Left cardiac atrium (tissue), 4 donors: ENCODE results near the gene CRIM1. TPM values are rescaled to one million over a fixed set of nuclear protein-coding genes. Genes with fewer than 3 reads are reported as not detected.
"Not testable (repeated sequence)": the region's sequence is repeated elsewhere in the genome, so short reads cannot be mapped to it uniquely, and the experiment has no call there.

Source experiments
- ATAC-seq, 2 donors: fragments of 200-7000 bp; cut with Tn5 transposase; one replicate each; pipeline ENCODE4 v1.9.1; 2020; ENCODE audit warnings: mild to moderate bottlenecking in 2 of 2, moderate library complexity in 2 of 2
- DNase-seq: peaks from one replicate; pipeline ENCODE4 v3.0.0-alpha.2; 2020
- intact Hi-C, 2 donors: fragments of 100-400 bp; cut with DNase I; formaldehyde crosslinking; loops; one replicate each; pipeline versions ENCODE4 v1.14.1 to v1.15.1; 2022 to 2023
- total RNA-seq, 2 donors: library from RNA; stranded (reverse); fragmentation: NEBNext Ultra II Directional; extraction: Animal tissue kit (Norgen Biotek cat#: 25700); gene quantifications; one replicate each; pipeline ENCODE4 v1.2.1, GENCODE V29; 2021
- donor health status: DM: no; HTN: yes; CAD: no.
- donor health status: DM: no; HTN: yes; CAD: no; lungs with severe emphysema.
- donor health status: DM: yes; HTN: yes; CAD: no.
- donor health status: Dilated cardiomyopathy.

The CRIM1 gene
- total RNA-seq, 2 donors from 2014 or later: 29.6 to 101 TPM

DNA sequence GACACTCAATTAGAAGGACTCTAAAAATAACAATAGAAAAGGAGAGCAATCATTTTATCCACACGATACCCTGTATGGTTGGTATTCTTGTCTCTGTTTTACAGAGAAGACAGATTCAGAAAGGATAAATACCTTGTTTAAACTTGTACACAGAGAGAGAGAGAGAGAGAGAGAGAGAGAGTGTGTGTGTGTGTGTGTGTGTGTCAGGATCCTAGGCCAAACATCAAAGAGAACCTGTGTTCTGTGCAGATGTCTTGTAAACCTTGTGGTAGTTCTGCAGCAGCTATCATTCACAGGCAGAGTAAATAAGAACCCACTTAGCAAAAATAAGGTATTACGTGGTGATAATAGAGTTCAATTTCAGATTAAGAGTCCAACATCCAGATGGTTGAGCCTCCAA lies 4.3 kb upstream of the CRIM1 start:
- no peak for DNase-seq
- intact Hi-C loops: loop anchor here (5.0 to 10.0 kb wide), 2 partner anchors 104 to 431 kb away; no protein-coding TSS in a partner anchor
- no peak for ATAC-seq

GRCh38 chr2:36351736-36352349 lies 3.7 kb upstream of the CRIM1 start:
- ATAC-seq (no peak), DNase-seq (no peak)
- intact Hi-C loops: loop anchor here (5.0 to 10.0 kb wide), 2 partner anchors 103 to 430 kb away; no protein-coding TSS in a partner anchor

- ATAC-seq: no peak
Measured at GRCh38 chr2:36352701-36353100, 2.9 kb upstream of the CRIM1 start.

DNA sequence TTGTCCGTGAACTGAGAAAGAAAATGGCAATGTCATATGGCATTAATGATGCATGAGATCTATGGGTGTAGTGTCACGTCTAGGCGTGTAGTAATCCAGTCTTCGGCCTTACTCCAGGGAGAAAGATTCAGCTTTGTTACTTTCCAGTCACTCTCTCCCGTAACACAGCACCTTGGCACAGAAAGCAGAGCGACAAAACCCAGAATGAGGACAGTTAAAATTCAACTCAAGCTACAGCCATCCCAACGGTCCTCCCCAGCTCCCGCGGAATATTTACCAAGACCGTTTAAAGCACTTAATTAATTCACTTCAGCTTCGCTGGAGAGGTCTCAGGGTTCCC lies 797 bp upstream of the CRIM1 start:
- ATAC-seq (no peak), DNase-seq (no peak)
- intact Hi-C loops: loop anchor here (5.0 to 10.0 kb wide), 4 partner anchors 100 to 428 kb away; no protein-coding TSS in a partner anchor

More at GRCh38 chr2:36352701-36353100, 2.9 kb upstream of the CRIM1 start:
- intact Hi-C loops: loop anchor here (5.0 to 10.0 kb wide), 2 partner anchors 102 to 430 kb away; no protein-coding TSS in a partner anchor
- DNase-seq: no peak

DNA sequence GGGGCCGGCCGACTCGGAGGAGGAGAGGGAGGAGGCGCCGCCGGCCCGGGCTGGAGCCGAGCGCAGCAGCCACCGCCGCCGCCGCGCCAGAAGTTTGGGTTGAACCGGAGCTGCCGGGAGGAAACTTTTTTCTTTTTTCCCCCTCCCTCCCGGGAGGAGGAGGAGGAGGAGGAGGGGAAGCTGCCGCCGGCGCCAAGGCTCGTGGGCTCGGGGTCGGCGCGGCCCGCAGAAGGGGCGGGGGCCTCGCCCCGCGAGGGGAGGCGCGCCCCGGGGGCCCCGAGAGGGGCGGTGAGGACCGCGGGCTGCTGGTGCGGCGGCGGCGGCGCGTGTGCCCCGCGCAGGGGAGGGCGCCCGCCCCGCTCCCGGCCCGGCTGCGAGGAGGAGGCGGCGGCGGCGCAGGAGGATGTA lies 316 bp downstream of the CRIM1 start:
- intact Hi-C loops: loop anchor here (2.0 to 10.0 kb wide), 4 partner anchors 99 to 151 kb away; no protein-coding TSS in a partner anchor
- DNase-seq: no peak
- peak; percentile 7 to 36 for ATAC-seq

DNA sequence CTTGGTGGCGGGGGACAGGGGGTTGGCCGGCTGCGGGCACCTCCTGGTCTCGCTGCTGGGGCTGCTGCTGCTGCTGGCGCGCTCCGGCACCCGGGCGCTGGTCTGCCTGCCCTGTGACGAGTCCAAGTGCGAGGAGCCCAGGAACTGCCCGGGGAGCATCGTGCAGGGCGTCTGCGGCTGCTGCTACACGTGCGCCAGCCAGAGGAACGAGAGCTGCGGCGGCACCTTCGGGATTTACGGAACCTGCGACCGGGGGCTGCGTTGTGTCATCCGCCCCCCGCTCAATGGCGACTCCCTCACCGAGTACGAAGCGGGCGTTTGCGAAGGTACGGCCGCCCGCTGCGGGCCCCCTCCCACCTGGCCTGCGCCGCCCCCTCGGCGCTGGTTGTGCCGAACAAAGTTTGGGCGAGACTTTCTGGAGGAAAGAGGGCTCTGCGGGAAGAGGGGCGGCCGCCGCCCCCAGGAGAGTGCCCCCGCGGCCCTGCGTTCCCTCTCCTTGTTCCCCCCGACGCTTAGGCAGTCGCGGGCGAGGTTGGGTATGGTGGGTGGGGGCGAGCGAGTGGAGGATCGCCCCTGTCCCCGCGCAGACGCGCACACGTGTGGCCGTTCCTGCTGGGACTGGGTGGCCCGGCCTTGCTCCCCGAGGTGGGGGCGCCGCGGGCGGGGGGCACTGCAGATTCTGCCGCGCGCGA lies 866 bp downstream of the CRIM1 start:
- peak; percentile 60 for DNase-seq
- intact Hi-C loops: loop anchor here (2.0 to 10.0 kb wide), 4 partner anchors 98 to 150 kb away; no protein-coding TSS in a partner anchor
- peak in 1 of 2 donors; percentile 13 for ATAC-seq

DNA sequence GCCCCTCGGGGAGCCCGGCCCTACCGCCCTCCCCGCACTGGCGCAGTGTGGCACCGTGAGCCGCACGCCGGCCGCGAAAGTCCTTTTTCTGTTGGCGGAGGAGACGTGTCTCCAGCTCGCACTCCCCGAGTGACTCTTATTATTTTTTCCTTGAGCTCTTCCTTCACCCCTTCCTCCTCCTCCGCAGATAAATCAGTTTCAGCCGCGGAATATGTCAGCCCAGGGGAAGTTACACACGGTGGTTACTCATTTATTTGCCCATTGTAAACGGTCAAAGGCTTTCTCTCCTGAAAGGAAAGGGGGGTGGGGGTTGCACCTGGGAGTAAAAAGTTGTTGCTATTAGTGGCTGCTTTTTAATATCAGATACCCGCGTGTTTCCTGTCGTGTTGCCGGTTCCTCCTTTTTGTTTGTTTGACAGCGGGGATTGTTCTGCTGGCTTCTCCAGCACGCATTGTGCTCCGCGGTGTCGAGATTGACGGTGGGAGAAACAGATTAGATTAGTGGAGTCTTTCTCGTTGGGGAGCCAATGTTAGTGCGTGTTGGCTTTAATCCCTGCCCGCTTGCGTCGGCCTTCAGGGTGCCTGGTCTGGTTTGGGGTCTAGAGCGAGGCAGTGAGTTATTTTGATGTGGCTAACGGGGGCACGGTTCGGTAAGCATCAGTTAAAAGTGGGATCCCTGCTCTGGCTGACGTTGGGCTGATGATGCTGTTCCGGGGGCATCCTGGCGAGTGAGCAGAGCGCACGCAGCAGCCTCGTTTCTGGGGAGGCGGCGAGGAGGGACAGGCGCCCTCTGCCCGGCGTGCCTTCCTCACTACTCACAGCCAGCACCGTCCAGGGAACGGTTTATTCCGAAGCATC lies 1.6 kb downstream of the CRIM1 start:
- peak; percentile 45 for DNase-seq
- intact Hi-C loops: loop anchor here (2.0 to 10.0 kb wide), 4 partner anchors 98 to 150 kb away; no protein-coding TSS in a partner anchor
- ATAC-seq: peak; percentile 8 to 31

DNA sequence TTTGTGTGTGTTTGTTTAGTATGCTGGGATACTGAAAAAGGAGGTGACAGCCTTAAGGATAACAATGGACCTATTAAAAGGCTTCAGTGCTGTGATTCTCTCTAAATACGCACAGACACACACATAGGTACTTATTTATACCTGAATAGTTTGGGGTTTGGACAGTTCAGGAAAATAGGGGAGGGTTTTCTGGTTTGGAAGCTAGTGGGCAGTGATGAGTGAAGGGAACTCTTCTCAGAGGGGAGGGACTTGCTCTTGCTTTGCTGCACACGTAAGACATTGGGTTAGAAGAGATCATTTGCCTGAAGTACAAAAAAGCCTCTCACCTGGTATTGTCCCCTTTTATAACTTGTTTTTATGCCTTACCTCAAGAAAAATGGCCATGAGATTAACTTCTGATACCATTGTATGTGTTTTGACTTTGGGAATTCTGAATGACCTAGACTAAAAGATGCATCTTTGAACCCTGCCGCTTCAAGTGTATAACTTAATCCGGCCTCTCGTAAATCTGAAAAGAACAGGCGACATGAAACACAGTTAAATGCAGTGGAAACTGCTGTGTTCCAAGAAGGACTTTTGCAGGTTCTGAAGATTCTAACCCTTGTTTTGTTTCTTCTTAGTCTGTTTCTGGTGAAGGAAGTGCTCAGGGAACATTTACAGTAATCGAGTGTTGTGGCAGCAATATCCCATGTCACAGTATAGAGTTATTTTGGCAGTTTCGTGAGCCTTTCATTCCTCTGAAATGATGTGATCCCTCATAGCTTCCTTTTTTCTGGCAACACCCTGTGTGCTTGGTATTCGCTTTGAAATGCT lies 2.5 kb downstream of the CRIM1 start:
- ATAC-seq (peak in 1 of 2 donors; percentile 39), DNase-seq (no peak)
- intact Hi-C loops: loop anchor here (2.0 to 10.0 kb wide), 4 partner anchors 97 to 149 kb away; no protein-coding TSS in a partner anchor

- intact Hi-C loops: loop anchor here (5.0 to 10.0 kb wide), 3 partner anchors 96 to 143 kb away; no protein-coding TSS in a partner anchor
- DNase-seq (no peak), ATAC-seq (no peak)
Measured at GRCh38 chr2:36359067-36359466, 3.5 kb downstream of the CRIM1 start.

DNA sequence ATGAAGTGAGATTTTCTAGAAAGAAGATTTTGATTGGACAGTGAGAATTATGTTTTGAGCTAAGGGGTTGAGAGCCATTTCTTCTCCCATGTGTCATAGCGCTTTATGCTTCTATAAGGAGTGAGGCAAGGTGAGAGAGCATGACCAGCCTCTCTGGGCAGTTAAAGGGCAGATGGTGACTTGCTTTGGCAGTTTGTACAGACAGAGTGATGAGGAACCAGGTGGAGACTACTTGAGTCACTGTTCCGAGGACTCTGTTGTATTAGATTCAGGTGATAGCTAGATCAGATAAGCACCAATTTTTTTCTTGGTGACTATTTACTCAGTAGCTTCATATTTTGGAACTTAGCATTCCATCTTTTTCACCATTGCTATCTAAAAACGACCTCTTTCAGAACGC lies 4.5 kb downstream of the CRIM1 start:
- DNase-seq: no peak
- intact Hi-C loops: no loop called here
- ATAC-seq: no peak

GRCh38 chr2:36360834-36361233 lies 5.3 kb downstream of the CRIM1 start:
- ATAC-seq: no peak
- DNase-seq: no peak
- intact Hi-C loops: no loop called here

DNA sequence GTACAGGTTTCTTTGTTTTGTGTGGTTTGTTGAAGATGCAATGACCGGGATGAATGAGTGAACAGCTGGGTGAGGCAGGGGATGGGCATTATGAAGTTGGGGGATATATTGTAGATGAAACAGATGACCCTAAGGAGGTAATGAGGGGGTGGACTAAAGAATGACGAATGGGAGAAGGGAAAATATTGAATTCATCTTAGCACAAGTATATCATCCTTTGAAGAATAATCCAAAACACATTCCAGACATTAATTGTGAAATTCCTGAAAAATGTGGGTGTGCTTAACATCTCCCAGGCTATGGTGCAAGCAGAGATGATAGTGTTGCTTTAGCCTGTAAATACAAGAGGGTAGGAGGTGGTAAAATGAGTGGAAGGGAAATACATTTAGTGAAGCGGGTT lies 5.8 kb downstream of the CRIM1 start:
- intact Hi-C loops: no loop called here
- ATAC-seq (peak in 1 of 2 donors; percentile 24), DNase-seq (no peak)

GRCh38 chr2:36362291-36362690 lies 6.7 kb downstream of the CRIM1 start:
- ATAC-seq: peak in 1 of 2 donors; percentile 52
- intact Hi-C loops: no loop called here
- DNase-seq: no peak

GRCh38 chr2:36363085-36363484 lies 7.5 kb downstream of the CRIM1 start:
- intact Hi-C loops, DNase-seq, ATAC-seq: not testable (repeated sequence)

GRCh38 chr2:36366491-36367120 lies 11.0 kb downstream of the CRIM1 start:
- DNase-seq: no peak
- intact Hi-C loops: no loop called here
- no peak for ATAC-seq

DNA sequence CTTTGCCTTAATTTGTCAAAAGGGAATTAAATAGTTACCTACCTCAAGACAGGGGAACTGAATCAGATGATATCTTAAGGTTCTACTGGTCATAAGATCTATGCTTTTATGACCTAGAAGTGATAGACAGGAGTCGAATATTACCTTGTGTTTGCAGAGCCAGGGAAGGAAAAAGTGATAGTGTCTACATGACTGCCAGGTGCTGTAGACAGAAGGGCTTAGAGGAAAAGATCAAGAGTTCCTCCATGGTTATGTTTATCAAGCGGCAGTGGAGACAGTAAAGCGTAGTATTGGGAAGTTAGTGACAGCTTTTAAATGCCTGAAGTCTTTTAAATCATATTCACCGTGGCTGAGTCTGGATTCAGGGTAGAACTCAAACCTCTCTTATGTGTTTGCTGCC lies 11.9 kb downstream of the CRIM1 start:
- intact Hi-C loops: no loop called here
- DNase-seq: no peak
- ATAC-seq: no peak

DNA sequence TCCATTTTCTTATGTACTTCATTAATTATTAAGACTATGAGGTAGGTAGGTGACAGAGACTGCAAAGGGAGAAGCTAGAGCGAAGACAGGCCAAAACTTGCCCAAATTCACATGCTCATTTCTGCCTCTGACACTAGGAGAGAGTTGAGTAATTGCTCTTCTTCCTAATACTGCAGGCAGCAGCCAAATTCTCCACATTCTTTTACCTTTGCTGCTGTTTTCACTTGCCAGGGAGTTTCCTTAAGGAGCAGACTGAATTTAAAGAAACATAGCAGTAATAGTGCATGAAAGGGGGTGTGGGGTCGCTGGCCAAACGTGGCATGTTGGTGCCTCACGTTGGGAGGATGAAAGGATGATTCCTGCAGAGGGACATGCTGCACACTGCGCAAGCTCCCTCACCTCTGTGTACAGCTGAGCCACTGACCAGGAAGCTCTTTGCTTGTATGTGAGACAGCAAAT lies 12.3 kb downstream of the CRIM1 start:
- peak in 1 of 2 donors; percentile 55 for ATAC-seq
- intact Hi-C loops: no loop called here

GRCh38 chr2:36368438-36368837 lies 12.9 kb downstream of the CRIM1 start:
- intact Hi-C loops: no loop called here
- ATAC-seq: no peak
- no peak for DNase-seq

More for the DNA sequence above, 12.3 kb downstream of the CRIM1 start:
- no peak for DNase-seq
